DND-41 (cell line): ENCODE data around the gene ITSN1.

ENCODE experiments used
- ATAC-seq: fragments of 200-7000 bp; cut with Tn5 transposase; 3 replicates; pipeline ENCODE4 v1.9.1; 2021; ENCODE audit warnings: low read depth; ENCODE audit not compliant: insufficient read depth
- DNase-seq: peaks from one replicate; pipeline ENCODE4 v3.0.0-alpha.2; 2020
- H2AFZ ChIP-seq: 2 replicates; pipeline ENCODE4 v1.6.0; 2012; ENCODE audit warnings: low read depth, low read length
- H3K27ac ChIP-seq: 2 replicates; pipeline ENCODE4 v1.5.1; 2012; ENCODE audit warnings: low read length, inconsistent platforms
- H3K27me3 ChIP-seq: fragments of 200-600 bp; sonication (generic); 2 replicates; pipeline ENCODE4 v1.6.0; 2012; ENCODE audit warnings: low read length, mild to moderate bottlenecking, inconsistent platforms; ENCODE audit not compliant: insufficient read depth, poor library complexity
- H3K36me3 ChIP-seq: 2 replicates; pipeline ENCODE4 v1.5.1; 2012; ENCODE audit warnings: low read length, inconsistent platforms; ENCODE audit not compliant: insufficient read depth
- H3K4me1 ChIP-seq: 2 replicates; pipeline ENCODE4 v1.5.1; 2012; ENCODE audit warnings: mild to moderate bottlenecking, low read length; ENCODE audit not compliant: insufficient read depth
- H3K4me2 ChIP-seq: 2 replicates; pipeline ENCODE4 v1.6.0; 2012; ENCODE audit warnings: mild to moderate bottlenecking, moderate library complexity, low read length, inconsistent platforms; ENCODE audit not compliant: insufficient read depth
- H3K4me3 ChIP-seq, 2 experiments: fragments of 200-600 bp in 1 of 2; shearing (Covaris generic) in 1 of 2; 2 replicates each; pipeline ENCODE4 v1.5.1; 2012 to 2016; ENCODE audit warnings: inconsistent platforms in 2 of 2, low read length in 2 of 2, mild to moderate bottlenecking in 2 of 2, low read depth in 1 of 2, moderate library complexity in 1 of 2
- H3K79me2 ChIP-seq: 2 replicates; pipeline ENCODE4 v1.6.0; 2012; ENCODE audit warnings: low read length, inconsistent platforms; ENCODE audit not compliant: insufficient read depth
- H3K9ac ChIP-seq: 2 replicates; pipeline ENCODE4 v1.6.0; 2012; ENCODE audit warnings: low read depth, mild to moderate bottlenecking, inconsistent platforms, low read length, moderate library complexity
- H3K9me3 ChIP-seq: 2 replicates; pipeline ENCODE4 v1.5.1; 2012; ENCODE audit warnings: low read length, moderate library complexity, mild to moderate bottlenecking, inconsistent platforms; ENCODE audit not compliant: insufficient read depth, severe bottlenecking
- H4K20me1 ChIP-seq: 2 replicates; pipeline ENCODE4 v1.6.0; 2012; ENCODE audit warnings: low read length; ENCODE audit not compliant: insufficient read depth
- CTCF ChIP-seq: IDR thresholded peaks from 2 replicates; pipeline ENCODE4 v1.5.1; 2012; ENCODE audit warnings: borderline replicate concordance, low read length, moderate library complexity, mild to moderate bottlenecking; ENCODE audit not compliant: poor library complexity, severe bottlenecking; ENCODE audit errors: extremely low read depth
- EZH2 ChIP-seq: IDR thresholded peaks from 3 replicates; pipeline ENCODE4 v1.6.1; 2012; ENCODE audit warnings: borderline replicate concordance, low read depth, mild to moderate bottlenecking, moderate library complexity, low read length, inconsistent platforms; ENCODE audit not compliant: severe bottlenecking

The ITSN1 gene

DNA sequence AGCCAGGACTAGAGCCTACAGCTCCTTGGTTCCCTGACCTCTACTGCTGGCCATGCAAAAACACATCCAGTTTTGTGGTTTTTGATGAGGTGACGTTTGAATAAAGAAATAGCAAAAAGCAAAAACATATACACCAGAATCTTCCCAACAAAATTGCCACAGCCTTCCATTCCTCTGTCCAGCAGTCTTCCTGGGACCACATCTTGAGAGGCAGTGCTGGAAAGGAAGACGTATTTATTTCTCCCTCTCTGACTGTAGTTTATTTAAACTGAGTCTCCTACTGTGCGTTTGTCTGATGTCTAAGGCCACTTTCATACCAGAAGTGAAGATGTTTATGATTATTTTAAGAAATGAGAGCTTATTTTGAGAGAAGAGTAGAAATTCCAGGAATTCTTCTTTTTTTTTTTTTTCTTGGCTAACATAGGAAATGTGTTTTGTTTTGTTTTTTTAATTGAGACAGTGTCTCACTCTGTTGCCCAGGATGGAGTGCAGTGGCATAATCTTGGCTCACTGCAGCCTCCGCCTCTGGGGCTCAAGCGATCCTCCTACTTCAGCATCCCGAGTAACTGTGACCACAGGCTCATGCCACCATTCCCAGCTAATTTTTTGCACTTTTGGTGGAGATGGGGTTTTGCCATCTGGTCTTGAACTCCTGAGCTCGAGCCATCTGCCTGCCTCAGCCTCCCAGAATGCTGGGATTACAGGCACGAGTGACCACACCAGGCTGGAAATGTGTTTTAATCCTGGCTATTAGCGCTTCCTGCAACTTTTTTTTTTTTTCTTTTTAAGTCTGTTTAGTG, 118.5 kb downstream of the ITSN1 start:
- TF ChIP-seq CTCF (no peak), EZH2 (no peak)
- DNase-seq (no peak), ATAC-seq (no peak)
- H3K36me3 ChIP-seq, result peaks cover 2% of the 10 kb centered on the region; the same call in 1 of the 2 replicates
- H3K9me3 ChIP-seq, result no peaks in the 10 kb centered on the region
- H3K4me3 ChIP-seq, result no peak overlapping the region
- no peak overlapping the region for H3K9ac ChIP-seq
- H3K79me2 ChIP-seq, result no peaks in the 10 kb centered on the region
- H2AFZ ChIP-seq, result no peak overlapping the region
- H4K20me1 ChIP-seq, result no peaks in the 10 kb centered on the region
- no peaks in the 10 kb centered on the region for H3K4me1 ChIP-seq
- H3K27me3 ChIP-seq, result no peaks in the 10 kb centered on the region
- no peak overlapping the region for H3K4me2 ChIP-seq
- no peak overlapping the region for H3K27ac ChIP-seq

DNA sequence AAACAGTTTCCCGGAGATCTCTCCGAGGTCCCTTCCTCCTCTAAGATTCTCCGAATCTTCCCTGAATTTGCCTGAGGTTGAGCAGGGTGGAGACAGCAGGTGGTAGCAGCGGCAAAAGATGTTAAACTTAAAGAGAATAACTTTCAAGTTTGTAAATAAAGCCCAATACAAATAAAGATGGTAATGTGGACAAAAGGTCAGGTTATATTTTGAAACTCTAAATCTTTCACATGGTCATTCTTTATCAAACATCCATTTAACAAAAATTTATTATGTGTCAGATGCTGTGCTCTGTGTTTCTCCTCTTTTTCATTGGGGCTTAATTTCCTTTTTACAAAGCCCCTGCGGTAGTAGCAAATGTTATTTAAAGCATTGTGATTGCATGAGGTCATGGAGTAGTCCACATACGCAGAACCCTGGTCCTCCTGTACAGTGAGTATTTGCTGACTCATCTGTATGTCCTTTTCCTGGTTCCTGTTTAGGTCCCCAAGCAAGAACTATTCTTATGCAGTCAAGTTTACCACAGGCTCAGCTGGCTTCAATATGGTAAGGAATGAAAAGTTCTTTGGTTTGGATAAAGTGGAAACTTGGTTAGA, 119.2 kb downstream of the ITSN1 start:
- H3K4me1 ChIP-seq, result no peaks in the 10 kb centered on the region
- no peaks in the 10 kb centered on the region for H3K9me3 ChIP-seq
- H3K27me3 ChIP-seq, result no peaks in the 10 kb centered on the region
- H4K20me1 ChIP-seq, result no peaks in the 10 kb centered on the region
- H2AFZ ChIP-seq, result no peak overlapping the region
- H3K79me2 ChIP-seq, result no peaks in the 10 kb centered on the region
- TF ChIP-seq EZH2 (no peak), CTCF (no peak)
- no peak for DNase-seq
- H3K4me2 ChIP-seq, result no peak overlapping the region
- H3K9ac ChIP-seq, result no peak overlapping the region
- ATAC-seq, result no peak
- peaks cover 9% of the 10 kb centered on the region; the same call in 1 of the 2 replicates for H3K36me3 ChIP-seq
- no peak overlapping the region for H3K27ac ChIP-seq
- H3K4me3 ChIP-seq, result no peak overlapping the region

GRCh38 chr21:33762803-33763581, 120.7 kb downstream of the ITSN1 start:
- no peak overlapping the region for H3K27ac ChIP-seq
- DNase-seq, result no peak
- H3K4me2 ChIP-seq, result no peak overlapping the region
- no peaks in the 10 kb centered on the region for H4K20me1 ChIP-seq
- peaks cover 10% of the 10 kb centered on the region; the same call in 1 of the 2 replicates for H3K36me3 ChIP-seq
- no peak overlapping the region for H2AFZ ChIP-seq
- no peak for TF ChIP-seq EZH2
- TF ChIP-seq CTCF, result no peak
- H3K9me3 ChIP-seq, result no peaks in the 10 kb centered on the region
- no peak overlapping the region for H3K4me3 ChIP-seq
- no peaks in the 10 kb centered on the region for H3K27me3 ChIP-seq
- H3K79me2 ChIP-seq, result no peaks in the 10 kb centered on the region
- no peaks in the 10 kb centered on the region for H3K4me1 ChIP-seq
- no peak for ATAC-seq
- no peak overlapping the region for H3K9ac ChIP-seq
